ENCODE measurements around the gene MXD1.
"Not testable (repeated sequence)": the region's sequence is repeated elsewhere in the genome, so short reads cannot be mapped to it uniquely, and the experiment has no call there.

Gene MXD1, protein sequence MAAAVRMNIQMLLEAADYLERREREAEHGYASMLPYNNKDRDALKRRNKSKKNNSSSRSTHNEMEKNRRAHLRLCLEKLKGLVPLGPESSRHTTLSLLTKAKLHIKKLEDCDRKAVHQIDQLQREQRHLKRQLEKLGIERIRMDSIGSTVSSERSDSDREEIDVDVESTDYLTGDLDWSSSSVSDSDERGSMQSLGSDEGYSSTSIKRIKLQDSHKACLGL

DNA sequence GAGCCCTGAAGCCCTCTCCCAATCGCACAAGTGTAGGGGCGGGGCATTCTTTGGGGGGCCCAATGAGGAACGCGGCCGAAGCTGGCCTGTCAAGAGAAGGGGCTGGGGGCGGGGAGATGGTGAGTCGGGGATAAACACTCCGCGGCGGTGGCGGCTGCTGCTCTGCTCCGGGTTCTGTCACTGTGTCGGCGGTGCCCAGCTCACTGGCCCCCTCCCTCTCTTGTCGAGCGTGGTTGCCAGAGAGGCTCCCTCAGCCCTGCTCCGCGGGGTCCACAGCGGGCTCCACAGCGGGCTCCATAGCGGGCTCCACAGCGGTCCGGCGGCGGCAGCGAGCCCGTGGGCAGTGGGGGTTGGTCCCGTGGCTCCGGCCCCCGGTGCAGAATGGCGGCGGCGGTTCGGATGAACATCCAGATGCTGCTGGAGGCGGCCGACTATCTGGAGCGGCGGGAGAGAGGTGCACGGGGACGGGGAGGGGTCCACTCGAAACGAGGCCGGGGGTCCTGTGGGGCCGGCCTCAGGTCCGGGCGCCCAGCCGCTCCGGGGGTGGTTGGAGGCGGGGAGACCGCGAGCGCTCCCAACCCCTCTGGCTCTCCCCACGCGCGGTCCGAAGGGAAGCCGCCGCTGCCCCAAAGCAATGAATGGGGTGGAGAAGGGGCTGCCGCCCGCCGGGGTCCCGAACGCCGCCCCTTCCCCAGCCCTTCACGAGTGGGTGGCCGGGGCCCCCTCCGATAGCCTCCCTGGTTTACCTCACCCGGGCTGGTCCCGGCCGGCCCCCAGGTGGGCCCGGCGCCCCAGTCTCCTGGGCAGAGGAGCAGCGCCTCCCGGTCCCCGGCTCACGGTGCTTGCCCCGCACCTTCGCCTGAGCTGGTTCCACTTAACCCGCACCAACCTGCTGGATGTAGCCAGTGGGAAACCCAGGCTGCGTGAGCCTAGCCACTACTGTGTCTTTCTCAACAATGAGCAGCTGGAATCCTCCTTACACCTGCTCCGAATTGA lies at the start of gene MXD1:
Gene MXD1 (plus strand): TSS at position 160 of the 996 bp plus-strand sequence. CDS start 222 bp downstream, at position 382.
- in situ Hi-C loops (cut with MboI; ENCODE audit: low sequenced_read_pairs): no loop called here

GRCh38 chr2:69888451-69888850 lies 26.5 kb upstream of the MXD1 start:
- in situ Hi-C loops (cut with MboI; ENCODE audit: low sequenced_read_pairs): no loop called here

- in situ Hi-C loops (cut with MboI; ENCODE audit: low sequenced_read_pairs): no loop called here
These were observed 25.6 kb upstream of the MXD1 start for GRCh38 chr2:69889302-69889701.

GRCh38 chr2:69890881-69891280 lies 24.0 kb upstream of the MXD1 start:
- in situ Hi-C loops (cut with MboI; ENCODE audit: low sequenced_read_pairs): no loop called here

- in situ Hi-C loops (cut with MboI; ENCODE audit: low sequenced_read_pairs): not testable (repeated sequence)
These were observed 22.0 kb upstream of the MXD1 start for GRCh38 chr2:69892838-69893424.

DNA sequence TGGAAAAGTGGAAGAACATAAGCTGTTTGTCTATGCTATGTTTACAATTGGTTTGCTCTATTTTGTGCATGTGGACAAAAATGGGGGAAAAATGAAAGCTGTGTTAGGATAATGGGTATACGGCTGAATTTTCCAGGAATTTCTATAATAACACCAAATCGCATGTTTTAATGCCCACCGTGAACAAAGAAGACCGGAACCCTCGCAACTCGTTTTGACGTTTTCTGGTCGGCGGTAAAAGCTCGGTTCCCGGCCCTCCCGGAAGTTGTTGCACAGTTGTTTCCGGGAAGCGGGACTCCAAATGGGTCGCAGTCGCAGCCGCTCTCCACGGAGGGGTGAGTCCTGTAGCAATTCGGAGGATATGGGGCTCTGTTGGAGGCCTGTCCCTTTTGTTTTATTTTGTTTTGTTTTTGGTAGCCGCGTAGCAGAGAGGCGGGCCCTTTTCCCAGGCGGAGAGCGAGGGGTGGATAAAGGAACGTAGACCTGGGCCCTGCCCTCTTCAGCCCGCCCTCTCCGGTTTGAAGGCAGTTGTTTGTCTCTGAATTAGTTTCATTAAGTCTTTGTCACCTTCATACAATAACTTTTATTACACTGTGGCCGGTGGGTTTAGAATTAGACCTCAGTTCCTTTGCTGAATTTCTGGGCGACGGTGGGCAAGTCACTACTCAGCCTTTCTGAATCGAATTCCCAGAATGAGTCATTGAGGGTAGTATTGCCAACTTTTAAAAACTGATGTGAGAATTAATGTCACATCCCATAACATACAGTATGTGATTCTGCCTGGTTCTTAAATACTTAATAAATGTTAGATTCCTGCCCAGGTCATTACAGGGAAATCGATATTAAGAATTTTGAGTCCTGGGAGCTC lies 21.0 kb upstream of the MXD1 start, which contains the start of gene SNRNP27:
Gene SNRNP27 (plus strand): TSS at position 273 of the 868 bp plus-strand sequence. CDS start 29 bp downstream, at position 302.
- in situ Hi-C loops (cut with MboI; ENCODE audit: low sequenced_read_pairs): no loop called here

DNA sequence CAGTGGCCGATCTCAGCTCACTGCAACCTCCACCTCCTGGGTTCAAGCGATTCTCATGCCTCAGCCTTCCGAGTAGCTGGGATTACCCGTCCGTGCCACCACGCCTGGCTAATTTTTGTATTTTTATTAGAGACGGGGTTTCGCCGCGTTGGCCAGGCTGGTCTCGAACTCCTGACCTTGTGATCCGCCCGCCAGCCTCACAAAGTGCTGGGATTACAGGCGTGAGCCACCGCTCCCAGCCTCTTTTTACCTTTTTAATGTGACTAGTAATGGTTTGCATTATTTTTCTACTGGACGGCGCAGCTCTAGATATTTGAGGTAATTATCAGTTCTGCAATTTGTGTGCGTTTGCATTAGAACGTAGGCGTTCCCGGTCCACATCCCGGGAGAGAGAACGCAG lies 20.2 kb upstream of the MXD1 start:
- in situ Hi-C loops (cut with MboI; ENCODE audit: low sequenced_read_pairs): not testable (repeated sequence)

DNA sequence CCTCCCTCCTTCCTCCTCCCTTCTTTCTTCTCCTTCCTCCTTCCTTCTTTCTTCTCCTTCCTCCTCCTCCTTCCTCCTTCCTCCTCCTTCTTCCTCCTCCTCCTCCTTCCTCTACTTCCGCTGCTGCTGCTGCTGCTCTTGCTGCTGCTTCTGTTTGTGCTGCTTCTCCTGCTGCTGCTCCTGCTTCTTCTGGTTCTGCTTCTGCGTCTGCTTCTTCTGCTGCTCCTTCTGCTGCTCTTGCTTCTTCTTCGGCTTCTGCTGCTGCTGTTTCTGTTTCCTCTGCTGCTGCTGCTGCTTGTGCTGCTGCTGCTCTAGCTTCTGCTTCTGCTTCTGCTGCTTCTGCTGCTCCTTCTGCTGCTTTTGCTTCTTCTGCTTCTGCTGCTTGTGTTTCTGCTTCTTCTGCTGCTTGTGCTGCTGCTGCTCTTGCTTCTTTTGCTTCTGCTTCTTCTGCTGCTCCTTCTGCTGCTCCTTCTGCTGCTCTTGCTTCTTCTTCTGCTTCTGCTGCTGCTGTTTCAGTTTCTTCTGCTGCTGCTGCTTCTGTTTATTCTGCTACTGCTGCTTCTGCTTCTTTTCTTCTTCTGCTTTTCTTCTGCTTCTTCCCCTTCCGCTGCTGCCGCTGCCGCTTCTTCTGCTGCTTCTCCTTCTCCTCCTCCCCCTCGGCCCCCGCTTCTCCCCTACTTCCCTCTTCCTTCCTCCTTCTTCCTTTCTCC lies 12.5 kb upstream of the MXD1 start:
- in situ Hi-C loops (cut with MboI; ENCODE audit: low sequenced_read_pairs): no loop called here

DNA sequence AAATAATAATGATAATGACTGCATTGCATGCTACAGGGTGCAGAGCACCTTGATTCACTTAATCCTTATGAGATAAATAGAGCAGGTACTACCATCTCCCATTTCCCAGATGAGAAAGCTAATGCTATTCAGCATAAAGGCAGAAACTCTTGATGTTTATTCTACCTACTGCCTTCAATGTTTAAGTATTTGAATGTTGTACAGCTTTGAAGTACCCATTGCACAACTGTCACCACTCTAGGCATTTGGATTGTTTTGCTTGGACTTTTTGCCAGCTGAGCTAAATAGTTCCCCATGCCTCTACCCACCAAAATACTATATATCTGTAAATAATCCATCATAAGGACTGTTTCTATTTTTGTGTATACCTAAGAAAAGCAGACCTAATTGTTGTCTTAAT lies 7.7 kb upstream of the MXD1 start:
- in situ Hi-C loops (cut with MboI; ENCODE audit: low sequenced_read_pairs): no loop called here

GRCh38 chr2:69911985-69912563 lies 2.8 kb upstream of the MXD1 start:
- in situ Hi-C loops (cut with MboI; ENCODE audit: low sequenced_read_pairs): no loop called here

DNA sequence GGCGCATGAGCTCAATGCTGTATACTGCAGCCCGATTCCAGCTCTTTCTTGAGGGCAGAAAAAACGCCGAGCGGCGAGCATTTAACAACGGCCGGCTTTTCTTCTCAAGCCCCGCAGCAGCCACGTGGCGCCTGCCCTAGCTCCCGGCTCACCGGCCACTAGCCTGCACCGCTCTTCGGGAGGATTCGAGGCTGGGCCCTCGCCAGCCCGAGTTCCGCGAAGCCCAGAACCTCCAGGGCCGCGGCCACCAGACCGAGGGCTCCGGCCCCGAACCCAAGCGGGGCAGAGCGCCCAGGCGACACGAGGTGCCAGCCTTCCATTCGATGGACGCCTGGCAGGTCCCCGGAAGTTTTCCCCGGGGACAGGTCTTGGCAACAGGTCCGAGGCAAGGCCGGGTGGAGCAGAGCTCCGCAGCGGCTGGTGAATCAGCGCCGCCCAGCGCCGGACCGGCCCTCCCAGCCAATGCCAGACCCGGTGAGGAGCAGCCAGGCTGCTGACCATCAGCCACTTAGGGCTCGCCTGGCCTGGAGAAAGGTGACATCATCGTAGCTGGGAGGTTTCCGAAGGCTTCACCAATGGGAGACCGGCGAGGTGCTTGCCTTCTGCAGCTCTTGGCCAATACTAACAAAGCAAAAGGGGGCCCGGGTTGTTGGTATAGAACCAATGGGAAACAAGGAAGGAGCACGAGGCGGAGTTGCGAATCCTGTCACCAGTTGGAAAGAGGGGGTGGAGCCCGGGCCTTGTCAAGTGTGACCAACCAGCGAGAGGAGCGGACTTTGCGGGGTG lies 552 bp upstream of the MXD1 start:
- in situ Hi-C loops (cut with MboI; ENCODE audit: low sequenced_read_pairs): no loop called here

DNA sequence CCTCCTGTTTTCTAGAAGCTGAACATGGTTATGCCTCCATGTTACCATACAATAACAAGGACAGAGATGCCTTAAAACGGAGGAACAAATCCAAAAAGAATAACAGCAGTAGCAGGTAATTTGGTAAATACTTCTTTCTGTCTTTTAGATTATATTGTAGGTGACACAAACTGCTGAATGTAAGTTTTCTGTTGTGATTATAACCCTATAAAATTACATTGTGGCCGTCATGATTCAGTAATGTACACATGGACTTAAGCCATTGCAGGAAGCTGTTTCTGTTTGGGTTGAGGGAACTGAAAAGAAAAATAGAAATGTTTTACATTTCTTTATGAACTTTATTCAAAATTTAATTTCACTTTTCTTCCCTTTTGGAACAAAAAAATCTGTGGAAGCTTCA lies 1.2 kb downstream of the MXD1 start:
- in situ Hi-C loops (cut with MboI; ENCODE audit: low sequenced_read_pairs): no loop called here

- in situ Hi-C loops (cut with MboI; ENCODE audit: low sequenced_read_pairs): no loop called here
These were observed 2.9 kb downstream of the MXD1 start for GRCh38 chr2:69917852-69918251.

GRCh38 chr2:69918401-69918800 lies 3.5 kb downstream of the MXD1 start:
- in situ Hi-C loops (cut with MboI; ENCODE audit: low sequenced_read_pairs): no loop called here

- in situ Hi-C loops (cut with MboI; ENCODE audit: low sequenced_read_pairs): no loop called here
These were observed 8.2 kb downstream of the MXD1 start for GRCh38 chr2:69923116-69923515.

DNA sequence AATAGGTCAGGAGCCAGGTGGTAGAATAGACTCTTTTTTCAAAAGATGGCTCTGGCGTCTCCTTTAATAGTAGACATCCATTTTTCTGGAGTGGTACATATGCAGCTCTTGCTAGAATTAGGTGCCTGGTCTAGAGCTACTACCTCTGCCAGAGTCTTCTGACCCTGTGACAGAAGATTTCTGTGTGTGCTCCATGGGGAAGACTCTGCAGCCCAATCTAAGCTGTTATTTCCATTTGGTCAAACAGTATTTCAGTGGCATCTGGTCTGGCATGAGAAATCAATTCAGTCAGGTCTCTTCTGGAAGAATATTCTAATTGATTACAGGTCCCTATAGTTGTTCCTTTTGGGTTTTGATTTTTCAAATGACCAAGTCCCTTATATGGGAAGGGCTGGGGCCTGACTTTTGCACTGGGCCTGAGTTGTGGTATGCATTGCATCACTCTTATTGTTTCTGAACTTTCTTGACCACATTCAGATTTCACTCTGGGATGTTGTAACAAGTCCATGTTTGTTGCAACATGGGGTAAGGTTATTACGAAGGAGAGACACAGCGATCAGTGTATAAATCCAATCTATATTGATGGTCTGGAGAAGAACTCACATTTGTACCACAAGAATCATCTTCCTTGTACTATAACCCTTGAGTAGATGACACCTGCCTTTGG lies 12.1 kb downstream of the MXD1 start:
- in situ Hi-C loops (cut with MboI; ENCODE audit: low sequenced_read_pairs): no loop called here

GRCh38 chr2:69931832-69932595 lies 17.1 kb downstream of the MXD1 start:
- in situ Hi-C loops (cut with MboI; ENCODE audit: low sequenced_read_pairs): no loop called here

DNA sequence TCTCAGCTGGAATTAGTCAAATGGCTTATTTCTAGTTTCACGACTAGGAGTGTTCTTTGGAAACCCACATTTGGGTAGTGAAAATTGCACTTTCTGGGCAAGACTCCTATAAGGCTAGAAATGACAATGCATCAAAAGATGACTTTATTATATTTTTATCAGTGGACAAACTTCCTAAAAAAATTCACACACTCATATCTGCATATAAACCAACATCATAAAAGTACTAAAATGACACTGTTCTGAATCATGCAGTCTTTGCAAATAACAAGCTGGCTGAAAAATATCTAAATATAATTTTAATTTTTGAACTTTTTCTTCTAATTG lies 17.6 kb downstream of the MXD1 start:
- in situ Hi-C loops (cut with MboI; ENCODE audit: low sequenced_read_pairs): no loop called here

Measured in hTERT RPE-1 (cell line).